CD4-positive, alpha-beta T cell treated with Interleukin-1 beta for 1 hour (primary cell): Measurements from ENCODE around the gene ZBTB7A.

Source experiments
- DNase-seq, 2 donors: peaks; one replicate each; pipeline ENCODE4 v3.0.0-alpha.2; 2020 to 2022

ZBTB7A gene

DNA sequence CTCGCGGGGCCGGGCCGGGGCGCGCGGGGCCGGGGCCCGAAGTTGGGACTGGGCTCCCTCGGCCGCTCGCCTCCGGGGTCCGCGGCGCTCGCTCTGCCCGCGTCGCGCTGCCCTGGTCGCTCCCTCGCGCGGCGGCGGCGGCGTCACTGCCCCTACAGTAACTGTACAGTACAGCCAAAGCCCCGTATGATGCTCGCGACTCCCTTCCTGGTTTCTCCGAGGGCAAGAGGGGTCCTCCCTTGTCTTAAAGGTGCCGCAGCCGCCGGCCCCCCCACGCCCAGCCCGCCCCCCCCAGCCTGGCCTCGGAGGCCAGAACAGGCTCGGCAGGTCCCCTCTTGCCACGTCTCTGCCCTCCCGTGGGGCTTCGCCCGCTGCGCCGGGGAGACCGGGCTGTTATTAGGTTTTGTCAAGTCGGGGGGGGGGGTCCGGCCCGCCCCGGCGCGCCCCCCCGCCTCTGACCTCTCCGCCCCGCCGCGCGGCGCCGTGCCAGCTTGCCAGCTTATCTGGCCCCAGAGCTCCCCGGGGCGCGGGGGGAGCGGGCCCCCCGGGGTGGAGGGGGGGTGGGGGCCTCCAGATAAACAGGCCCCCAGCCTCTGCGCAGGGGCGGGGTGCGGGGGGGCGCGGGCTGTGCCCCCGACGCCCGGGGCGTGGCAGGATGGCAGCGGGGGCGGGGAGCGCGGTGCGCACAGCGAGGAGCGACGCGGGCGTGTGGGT is at the start of gene ZBTB7A:
ZBTB7A (minus strand) TSS at position 218 of the 714 bp plus-strand sequence. CDS start 11,667 bp downstream, outside the sequence.
- peak; percentile 83 to 85 for DNase-seq

DNA sequence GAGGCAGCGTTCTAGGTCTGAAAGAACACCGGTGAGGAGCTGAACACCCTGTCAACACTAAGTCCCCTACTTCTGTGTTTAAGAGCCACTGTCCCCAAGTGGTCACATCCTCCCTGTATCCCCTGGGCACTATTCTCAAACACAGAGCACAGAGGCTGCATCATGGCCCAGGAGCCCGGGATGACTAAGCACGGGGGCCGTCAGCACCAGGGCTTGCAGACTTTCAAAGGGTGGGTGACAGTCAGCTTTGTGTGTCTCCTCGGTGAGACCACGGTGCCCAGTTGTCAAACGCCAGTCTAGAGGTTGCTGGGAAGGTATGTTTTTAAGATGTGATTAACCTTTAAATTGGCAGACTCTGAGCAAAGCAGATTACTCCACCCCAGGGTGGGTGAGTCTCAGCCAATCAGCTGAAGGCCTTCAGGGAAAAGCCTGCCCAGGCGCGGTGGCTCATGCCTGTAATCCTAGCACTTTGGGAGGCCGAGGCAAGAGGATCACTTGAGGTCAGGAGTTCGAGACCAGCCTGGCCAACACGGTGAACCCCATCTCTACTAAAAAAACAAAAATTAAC is 49.2 kb upstream of the ZBTB7A start:
- DNase-seq: no peak

DNA sequence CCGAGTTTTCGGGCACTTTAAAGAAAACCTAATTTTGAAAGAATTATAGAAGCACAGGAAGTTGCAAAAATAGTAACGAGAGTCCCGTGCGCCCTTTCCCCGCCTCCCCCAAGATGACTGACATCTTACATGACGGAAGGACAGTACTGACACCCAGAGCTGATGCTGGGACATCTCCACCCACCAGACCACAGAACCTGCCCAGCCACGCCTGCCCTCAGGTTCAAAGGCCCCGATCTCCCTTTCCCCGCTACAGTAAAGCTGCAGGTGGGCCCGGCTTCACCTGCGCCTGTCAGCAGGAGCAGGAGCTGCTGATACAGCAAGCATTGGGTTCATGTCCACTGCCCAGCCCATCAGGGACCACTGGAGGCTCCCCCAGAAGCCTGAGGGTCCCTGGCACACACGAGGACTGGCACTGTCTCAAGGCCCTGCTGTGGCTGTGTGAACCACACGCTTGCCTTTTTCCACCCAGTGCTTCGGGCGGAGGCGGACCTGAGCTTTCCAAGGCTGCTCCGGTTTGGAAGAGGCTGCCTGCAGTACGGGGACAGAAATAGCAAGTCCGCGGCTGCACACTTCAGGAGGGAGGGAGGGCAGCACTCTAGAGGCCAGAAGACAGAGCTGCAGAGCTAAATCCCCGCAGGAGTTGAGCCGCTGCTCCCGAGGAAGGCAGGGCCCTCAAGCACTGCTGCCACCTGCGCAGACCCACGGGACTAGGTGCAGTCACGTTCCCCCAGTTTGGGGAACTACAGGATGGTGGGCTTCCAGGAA is 48.5 kb upstream of the ZBTB7A start:
- peak; percentile 76 to 78 for DNase-seq

DNA sequence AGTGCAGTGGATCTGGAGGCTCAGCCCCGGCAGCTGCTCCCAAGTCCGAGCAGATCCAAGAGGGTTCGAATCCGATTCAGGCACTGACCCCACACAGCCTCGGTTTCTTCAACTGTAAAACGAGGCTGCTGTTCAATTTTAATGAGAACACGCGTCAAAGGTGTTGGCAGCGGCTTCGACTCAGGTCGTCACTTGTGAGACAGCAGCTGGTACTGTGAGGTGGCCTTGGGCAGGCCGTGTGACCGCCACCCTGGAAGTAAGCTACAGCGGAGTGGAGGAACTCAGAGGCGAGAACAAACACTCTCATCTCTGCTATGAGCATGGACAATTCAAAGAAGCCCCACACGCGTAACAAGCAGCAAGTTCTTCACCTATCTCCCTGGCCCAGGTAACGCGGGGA is 47.5 kb upstream of the ZBTB7A start:
- no peak for DNase-seq

DNA sequence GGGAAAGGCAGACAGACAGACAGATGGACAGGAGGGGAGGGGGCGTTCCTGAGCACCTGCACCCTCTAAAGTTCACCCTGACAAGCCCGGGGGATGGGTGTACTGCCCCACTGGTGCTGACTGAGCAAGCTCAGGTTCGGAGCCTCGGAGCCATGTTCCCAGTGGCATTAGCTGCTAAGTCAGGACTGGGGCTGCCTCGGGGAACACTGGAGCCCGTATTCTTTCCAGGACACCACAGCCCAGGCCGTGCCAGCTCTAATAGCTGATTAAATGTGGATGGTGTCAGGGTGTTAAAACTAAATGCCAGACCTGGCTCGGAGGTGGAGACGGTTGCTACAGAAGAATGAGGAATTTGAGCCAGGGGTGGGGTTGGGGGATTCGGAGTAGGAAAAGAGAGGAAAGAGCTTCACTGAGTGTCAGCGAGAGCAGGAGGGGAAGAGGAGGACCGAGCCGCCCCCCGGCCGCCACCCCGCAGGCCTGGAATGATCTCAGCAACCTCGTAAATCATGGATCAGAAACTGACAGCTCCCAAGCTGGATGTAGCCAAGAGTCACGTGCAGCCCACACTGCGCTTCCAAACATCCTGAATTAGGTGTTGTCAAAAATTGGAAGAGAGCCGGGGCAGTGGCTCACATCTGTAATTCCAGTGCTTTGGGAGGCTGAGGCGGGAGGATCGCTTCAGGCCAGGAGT is 46.8 kb upstream of the ZBTB7A start:
- no peak for DNase-seq

DNA sequence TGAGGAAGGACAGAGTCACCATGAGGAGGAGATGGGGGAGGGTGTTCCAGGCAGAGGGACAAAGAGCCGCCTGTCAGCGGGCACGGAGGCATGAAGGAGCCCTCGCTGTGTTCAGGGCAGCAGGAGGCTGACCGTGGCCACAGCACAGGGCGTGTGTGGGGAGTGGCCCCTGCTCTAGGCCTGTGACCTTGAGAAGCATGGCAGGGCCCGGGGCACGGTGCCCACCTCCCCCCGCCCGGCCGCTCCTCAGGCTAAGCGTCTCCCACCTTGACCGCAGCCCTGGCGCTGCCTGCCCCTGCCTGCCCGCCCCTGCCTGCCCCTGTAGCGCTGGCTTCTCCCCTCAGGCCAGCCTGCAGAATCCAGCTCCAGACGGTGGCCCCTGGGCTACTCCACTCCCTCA is 45.7 kb upstream of the ZBTB7A start:
- DNase-seq: no peak

DNA sequence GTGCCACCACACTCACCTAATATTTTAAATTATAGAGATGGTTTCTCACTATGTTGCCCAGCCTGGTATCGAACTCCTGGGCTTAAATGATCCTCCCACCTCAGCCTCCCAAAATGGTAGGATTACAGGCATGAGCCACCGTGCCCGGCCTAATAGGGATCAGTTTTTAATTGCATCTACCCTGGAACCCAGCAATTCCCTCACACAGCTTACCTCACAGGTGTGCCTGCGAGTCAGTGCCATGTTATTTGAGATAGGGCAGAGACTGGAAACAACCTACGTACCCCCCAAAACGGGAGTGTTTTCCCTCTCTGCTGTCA is 42.9 kb upstream of the ZBTB7A start:
- DNase-seq: no peak

DNA sequence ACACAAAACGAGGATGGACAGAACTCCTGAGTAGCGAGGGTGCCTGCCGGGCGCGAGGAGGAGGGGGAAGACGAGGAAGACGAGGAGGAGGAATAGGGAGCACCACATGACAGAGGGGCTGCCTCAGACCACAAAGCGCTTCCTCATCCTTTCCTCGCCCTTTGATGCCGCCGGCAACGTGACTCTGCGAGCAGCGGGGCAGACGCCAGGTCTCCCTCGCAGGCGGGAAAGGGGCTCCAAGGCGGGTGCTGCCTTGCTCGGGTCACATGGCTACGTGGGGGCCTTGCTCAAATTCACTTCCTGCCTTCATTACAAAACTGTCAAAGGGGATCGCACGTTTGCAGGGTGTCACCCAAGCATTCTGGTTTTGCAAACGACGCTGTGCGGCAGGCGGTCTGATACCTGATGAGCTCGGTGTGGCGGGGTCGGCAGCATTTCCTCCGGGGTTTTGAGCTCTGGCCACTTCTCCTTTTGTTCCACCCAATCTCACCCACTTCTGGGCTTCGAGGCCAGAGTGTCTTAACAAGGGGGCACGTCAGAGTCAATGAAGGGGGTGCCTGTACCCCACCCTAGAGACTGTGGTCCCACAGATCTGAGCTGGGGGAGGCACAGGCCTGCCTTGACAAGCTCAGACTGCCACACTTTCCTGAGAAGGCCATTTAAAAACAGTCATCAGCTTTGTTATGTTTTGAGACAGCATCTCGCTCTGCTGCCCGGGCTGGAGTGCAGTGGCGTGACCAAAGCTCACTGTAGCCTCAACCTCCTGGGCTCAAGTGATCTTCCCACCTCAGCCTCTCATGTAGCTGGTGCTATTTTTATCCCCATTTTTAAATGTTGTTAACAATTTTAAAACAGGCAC is 42.3 kb upstream of the ZBTB7A start:
- DNase-seq: peak; percentile 81 to 83

DNA sequence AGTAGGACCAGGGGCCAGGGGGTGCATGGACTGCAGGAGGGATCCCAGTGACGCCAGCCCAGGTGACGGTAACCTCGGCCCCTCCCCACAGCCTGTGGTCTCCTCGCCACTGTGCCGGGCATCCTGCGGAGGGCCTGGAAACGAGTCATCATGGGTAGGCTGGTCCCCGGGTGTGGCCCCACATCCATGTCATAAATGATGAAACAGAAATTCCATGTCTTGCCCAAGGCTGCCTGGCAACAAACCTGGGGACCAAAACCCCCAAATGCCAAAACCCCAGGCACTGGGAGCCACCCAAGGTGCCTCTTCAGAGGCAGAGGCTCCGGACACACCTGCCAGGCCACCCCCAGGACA is 36.4 kb upstream of the ZBTB7A start:
- no peak for DNase-seq

DNA sequence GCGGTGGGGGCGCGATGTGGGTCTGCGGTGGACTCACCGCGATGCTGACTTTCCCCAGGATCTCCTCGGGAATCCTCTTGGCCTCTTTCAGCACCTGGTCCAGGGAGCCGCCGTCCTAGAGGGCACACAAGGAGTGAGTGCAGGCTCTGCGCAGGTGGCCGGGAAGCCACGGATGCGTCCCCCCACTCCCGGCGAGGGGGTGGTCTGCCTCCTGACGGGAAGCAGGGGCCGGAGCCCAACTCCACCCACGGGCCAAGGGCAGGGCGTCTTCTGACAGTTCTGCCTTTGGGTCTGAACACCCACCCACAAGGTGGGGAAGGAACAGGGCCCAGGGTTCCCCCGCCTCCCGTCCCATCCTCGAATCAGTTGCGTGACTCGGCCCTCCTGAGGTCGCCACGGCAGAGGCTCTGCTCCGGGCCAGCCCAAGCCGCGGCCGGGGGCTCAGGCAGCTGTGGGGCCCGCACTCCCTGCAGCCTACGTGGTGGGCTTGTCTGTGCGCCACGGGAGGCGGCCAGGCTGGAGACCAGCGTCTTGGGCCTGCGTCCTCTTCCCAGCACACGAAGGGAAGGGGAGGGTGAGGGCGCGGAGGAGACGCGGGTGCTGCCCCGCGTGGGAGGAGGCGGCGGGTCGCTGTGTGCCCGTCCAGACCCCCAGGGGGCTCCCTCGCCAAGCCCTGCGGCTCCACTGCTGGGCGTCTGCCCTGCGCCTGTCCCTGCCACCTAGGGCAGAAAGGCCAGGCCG is 35.8 kb upstream of the ZBTB7A start:
- DNase-seq: no peak

DNA sequence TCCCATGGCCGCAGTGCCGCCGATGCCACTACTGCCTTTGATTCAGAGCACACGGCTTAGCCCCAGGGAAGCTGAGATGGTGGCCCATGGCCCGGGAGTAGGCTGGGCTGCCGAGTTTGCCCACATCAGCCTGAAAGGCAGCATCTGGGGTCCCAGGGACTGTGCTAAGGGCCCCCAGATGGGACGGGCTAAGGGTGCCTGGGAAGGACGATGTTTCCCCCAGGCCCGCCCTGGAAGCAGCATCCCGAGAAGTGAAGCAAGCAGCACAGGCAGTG is 34.7 kb upstream of the ZBTB7A start:
- DNase-seq: no peak

DNA sequence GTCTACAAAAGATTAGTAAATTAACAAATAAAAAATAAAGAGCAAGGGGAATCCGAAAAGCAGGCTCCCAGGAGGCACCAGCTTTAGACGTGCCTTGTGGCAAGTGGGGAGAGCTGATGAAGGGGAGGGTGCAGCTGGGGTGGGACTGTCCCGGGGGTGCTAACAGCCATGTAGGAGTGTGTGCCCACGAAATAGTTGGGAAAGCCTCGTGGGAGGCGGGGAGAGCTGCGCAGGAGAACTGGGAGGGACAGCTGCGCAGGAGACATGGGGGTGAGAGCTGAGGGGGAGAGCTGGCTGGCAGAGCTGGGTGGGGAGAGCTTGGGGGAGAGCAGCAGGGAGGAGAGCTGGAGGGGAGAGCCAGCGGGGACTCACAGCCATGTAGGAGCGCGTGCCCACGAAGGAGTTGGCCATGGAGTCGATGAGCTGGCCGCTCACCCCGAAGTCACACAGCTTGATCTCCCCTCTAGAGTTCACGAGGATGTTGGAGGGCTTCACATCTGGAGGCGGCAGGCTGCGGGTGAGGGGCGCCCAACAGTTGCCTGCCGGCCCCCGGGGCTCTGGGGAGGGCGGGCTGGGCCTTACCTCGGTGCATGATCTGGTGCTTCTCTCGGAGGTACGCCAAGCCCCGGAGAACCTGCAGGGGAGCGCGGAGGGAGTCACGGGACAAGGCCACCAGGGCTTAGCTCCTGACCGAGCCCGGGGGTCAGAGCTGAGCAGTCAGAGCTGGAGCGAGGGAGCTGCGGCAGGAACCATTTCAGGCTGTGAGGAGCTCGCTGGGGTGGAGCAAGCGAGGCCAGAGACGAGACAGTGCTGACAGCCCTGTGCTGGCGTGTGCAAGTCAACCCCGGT is 34.2 kb upstream of the ZBTB7A start:
- no peak for DNase-seq

DNA sequence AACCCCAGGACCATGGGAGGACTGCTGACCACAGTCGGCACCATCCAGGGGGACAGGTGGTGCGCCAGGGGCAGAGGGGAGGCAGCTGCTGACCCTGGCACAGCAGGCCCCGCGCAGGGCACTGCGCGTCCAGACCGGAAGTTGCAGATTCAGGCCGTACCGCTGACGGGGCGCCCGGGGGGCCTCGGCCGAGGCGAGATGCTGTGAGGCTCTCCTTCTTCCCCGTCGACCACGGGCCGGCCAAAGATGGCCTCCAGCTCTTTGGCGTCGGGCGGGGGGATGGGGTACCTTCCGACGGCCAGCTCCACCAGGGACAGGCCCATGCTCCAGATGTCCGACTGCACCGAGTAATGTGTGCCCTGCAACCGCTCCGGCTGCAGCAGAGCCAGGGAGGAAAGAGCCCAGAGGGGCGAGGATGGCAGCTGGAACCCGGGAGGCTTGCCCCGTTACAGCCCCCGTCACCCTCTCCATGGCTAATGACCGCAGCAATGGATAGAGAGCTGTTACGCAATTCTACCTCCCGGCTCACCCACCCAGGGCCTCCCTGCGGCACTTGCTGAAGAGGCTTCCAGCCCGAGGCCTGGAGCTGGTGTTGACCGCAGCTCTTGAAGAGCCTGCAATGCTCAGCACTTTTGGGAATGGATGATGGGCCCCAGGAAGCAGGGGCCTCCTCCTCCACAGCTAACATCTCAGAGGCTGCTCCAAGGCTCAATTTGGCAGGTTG is 32.5 kb upstream of the ZBTB7A start:
- no peak for DNase-seq

DNA sequence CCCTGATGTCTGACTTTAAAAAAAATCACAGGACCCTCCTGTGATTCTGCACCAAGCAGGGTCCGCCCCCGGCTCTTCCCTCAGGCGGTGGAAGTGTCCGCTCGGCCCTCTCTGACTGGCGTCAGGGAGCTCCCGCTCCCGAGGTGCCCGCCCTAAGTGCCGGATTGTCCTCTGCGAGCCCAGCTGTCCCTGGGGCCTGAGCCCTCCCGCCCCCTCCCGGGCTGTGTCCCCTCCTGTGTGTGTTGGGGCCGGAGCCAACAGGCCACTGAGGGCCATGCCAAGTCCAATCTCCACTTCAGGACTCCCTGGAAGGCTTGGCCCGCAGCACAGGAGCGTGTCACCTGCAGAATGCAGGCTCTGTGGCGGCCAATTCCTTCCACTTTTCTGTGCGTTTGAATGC is 31.8 kb upstream of the ZBTB7A start:
- no peak for DNase-seq

DNA sequence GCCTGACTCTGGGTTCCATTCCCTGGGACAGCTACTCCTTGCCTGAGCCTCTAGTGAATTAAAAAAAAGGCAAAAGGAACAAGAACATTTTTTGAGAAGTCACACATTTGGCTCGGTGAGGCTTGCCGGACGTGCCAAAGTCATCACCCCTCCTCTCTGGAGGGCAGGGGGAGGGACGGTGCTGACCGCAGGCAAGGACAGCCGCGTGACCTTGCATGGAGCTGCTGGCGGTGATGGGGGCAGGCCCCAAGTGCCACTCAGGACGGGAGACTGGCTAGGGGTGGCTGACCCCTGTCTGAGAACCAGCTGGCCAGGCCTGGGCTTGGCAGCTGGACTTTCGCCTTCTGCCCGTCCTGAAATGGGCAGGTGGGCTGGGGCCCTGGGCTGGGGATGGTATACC is 30.8 kb upstream of the ZBTB7A start:
- no peak for DNase-seq

DNA sequence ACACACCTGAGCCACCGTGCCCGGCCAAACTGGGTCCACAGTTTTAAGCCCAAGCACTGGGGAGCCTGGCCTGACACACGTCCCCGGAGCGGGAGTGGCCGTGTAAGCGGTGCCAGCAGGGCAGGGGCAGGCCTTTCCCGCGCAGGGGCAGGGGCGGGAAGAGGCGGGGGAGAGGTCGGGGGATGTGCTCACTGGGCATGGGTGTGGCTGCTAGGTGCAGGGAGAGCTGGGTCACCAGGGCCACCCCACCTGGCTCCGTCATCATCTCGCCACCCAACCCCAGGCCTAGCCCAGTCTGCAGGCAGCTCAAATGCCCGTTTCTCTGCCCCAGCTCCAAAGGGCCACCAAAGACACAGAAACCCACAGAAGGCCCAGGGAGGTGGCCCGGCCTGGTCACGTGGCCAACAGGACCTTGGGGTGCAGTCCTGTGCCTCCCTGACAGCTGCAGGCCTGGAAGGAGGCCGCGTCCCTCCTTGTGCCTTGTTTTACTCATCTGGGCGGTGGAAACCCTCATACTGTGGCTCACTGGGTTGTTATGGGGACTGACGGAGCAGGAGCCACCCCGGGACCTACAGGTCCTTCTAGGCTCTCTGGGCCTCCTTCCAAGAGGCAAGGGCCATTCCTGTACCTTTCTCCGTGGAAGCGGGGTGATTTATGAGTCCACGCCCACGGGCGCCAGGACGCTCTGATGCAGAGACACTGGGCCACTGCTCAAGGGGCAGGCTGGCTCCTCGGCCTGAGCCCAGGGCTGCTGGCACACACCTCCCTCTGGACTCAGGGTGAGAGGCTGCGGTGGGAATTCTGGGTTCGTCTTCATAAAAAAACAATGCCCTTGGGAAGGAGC is 29.6 kb upstream of the ZBTB7A start:
- DNase-seq: no peak

DNA sequence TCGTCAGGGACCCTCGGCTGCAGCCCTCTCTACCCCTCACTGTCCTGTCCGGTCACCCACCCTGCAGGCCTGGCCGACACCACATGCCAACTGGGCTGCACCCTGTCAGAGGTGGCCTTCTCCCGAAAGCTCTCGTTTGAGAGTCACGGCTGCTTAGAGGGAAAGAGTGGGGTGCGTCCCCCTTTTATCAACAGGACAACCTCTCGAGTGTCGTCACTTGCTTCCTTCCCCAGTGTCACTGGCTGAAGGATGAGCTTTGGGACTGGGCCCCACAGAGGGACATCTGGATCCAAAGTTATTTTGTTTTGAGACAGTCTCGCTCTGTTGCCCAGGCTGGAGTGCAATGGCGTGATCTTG is 28.8 kb upstream of the ZBTB7A start:
- DNase-seq: no peak

DNA sequence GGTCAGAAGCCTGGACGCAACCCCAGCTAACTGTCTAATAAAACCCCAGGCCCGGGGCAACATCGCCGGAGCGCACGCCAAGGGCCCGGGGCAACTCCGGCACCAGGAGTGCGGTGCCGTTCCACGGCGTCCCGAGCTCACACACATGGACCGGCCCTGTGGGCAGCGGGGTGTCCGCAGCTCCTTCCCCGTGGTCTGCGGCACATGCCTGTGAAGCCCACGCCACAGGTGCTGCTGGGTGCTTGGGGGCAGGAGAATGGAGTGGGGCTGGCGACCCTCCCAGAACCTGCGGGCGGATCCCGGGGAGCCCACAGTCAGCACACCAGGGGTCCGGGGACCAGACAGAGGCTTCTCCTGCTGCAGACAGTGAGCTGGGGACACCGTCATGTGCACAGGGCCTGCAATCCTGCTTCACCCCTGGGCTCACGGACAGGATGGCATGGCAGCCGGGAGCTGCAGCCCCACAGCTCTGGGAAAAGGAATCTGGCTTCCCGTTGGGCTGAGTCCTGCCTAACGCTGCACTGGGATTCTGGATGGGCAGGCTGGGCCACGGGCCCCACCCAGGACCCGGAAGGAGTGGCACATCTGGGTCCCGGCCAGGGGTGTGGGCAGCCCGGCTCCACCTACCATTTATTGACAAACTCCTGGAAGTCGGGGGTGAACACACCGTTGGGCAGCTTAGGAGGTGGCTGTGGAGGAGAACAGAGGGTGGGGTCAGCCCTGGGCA is 28.2 kb upstream of the ZBTB7A start:
- no peak for DNase-seq

DNA sequence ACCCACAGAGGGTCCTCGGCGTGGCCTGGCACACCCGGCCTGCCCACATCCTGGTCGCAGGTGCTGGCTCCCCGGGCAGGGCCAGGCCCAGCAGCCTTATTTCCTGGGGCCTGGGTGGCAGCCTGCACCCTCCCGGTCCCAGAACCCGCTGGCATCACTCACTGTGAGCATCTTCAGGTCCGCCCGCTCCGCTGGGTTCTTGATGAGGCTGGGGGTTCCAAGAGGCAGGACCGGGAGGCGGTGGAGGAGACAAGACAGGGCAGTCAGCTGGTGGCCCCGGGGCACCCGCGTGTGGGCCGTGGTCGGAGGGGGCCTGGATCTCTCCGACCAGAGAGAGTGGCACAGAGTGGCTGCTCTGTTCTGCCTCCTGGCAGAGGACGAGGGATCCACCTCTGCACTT is 27.6 kb upstream of the ZBTB7A start:
- no peak for DNase-seq
